Hindlimb muscle (tissue), 1 donor: ENCODE results near the gene KLRC3. TPM values are rescaled to one million over a fixed set of nuclear protein-coding genes. Genes with fewer than 3 reads are reported as not detected.
"Not testable (repeated sequence)": the region's sequence is repeated elsewhere in the genome, so short reads cannot be mapped to it uniquely, and the experiment has no call there.

ENCODE experiments used
- DNase-seq: peaks from one replicate; pipeline ENCODE4 v3.0.0-alpha.2; 2013
- polyA plus RNA-seq: library from polyadenylated mRNA; unstranded; fragments of 120-200 nt; gene quantifications from one replicate; pipeline ENCODE4 v1.2.1, GENCODE V29; 2013; ENCODE audit not compliant: insufficient read length

Gene KLRC3
- polyA plus RNA-seq, 1 donor, result not detected

- no peak for DNase-seq
Observed at GRCh38 chr12:10398168-10398567, 22.2 kb downstream of the KLRC3 start.

GRCh38 chr12:10397296-10397695 lies 23.1 kb downstream of the KLRC3 start:
- DNase-seq, result no peak

- DNase-seq, result not testable (repeated sequence)
Observed at GRCh38 chr12:10396176-10396575, 24.2 kb downstream of the KLRC3 start.

- no peak for DNase-seq
Observed at GRCh38 chr12:10395390-10395998, 24.9 kb downstream of the KLRC3 start.

GRCh38 chr12:10394531-10395152 lies 25.8 kb downstream of the KLRC3 start:
- DNase-seq, result not testable (repeated sequence)

- no peak for DNase-seq
Observed at GRCh38 chr12:10393291-10393690, 27.1 kb downstream of the KLRC3 start.

GRCh38 chr12:10392394-10392930 lies 27.9 kb downstream of the KLRC3 start:
- DNase-seq, result no peak

GRCh38 chr12:10390991-10391390 lies 29.4 kb downstream of the KLRC3 start:
- DNase-seq, result not testable (repeated sequence)

- DNase-seq, result no peak
Observed at GRCh38 chr12:10389904-10390303, 30.5 kb downstream of the KLRC3 start, which contains the start of gene KLRK1. KLRK1 (minus strand) TSS chr12:10390041; CDS start chr12:10388810, 1,231 bp downstream.

GRCh38 chr12:10388624-10389413 lies 31.6 kb downstream of the KLRC3 start:
- no peak for DNase-seq

GRCh38 chr12:10387498-10387897 lies 32.9 kb downstream of the KLRC3 start:
- not testable (repeated sequence) for DNase-seq

- no peak for DNase-seq
Observed at GRCh38 chr12:10386857-10387256, 33.5 kb downstream of the KLRC3 start.

- no peak for DNase-seq
Observed at GRCh38 chr12:10385166-10385613, 35.2 kb downstream of the KLRC3 start.

- no peak for DNase-seq
Observed at GRCh38 chr12:10384191-10384590, 36.2 kb downstream of the KLRC3 start.

GRCh38 chr12:10381928-10382628 lies 38.3 kb downstream of the KLRC3 start:
- no peak for DNase-seq

GRCh38 chr12:10378737-10379136 lies 41.7 kb downstream of the KLRC3 start:
- DNase-seq, result not testable (repeated sequence)

GRCh38 chr12:10374624-10375018 lies 45.8 kb downstream of the KLRC3 start:
- DNase-seq, result no peak

GRCh38 chr12:10372559-10372958 lies 47.8 kb downstream of the KLRC3 start:
- no peak for DNase-seq

GRCh38 chr12:10371893-10372535 lies 48.4 kb downstream of the KLRC3 start:
- not testable (repeated sequence) for DNase-seq

- no peak for DNase-seq
Observed at GRCh38 chr12:10369557-10370415, 50.6 kb downstream of the KLRC3 start.
